Thoracic aorta (tissue), 2 donors: Measurements from ENCODE around the gene GOLT1B. TPM values are rescaled to one million over a fixed set of nuclear protein-coding genes. Genes with fewer than 3 reads are reported as not detected.

ENCODE experiments used
- total RNA-seq, 2 donors: library from RNA; depleted of rRNA; stranded (reverse); fragments of >200 nt; gene quantifications; one replicate each; pipeline versions ENCODE4 v1.1.0 to v1.2.3, GENCODE V29; 2016

GOLT1B gene
- total RNA-seq, 2 donors from 2014 or later: 26.7 to 36.8 TPM

Other genes starting within 250 kb of the GOLT1B start
- gene SLCO1A2, start 166.9 kb upstream of the GOLT1B start, total RNA-seq: not detected
- not detected for gene IAPP, start 128.9 kb upstream of the GOLT1B start, total RNA-seq
- gene PYROXD1, start 64.1 kb upstream of the GOLT1B start, total RNA-seq: 10 to 100 TPM; 16.4 to 24.5 TPM
- 10 to 100 TPM; 30.1 to 55.3 TPM for gene RECQL, start 154 bp upstream of the GOLT1B start, total RNA-seq
- gene SPX, start 24.5 kb downstream of the GOLT1B start, total RNA-seq: under 1 TPM in 1 of 2 donors, not detected in 1; 0.81 TPM
- not detected for gene GYS2, start 103.1 kb downstream of the GOLT1B start, total RNA-seq
- gene LDHB, start 156.1 kb downstream of the GOLT1B start, total RNA-seq: 100 to 1,000 TPM in 1 of 2 donors, 10 to 100 TPM in 1; 89.6 to 165 TPM